K562 (cell line): ENCODE results near the gene STK24. TPM values are rescaled to one million over a fixed set of nuclear protein-coding genes. Genes with fewer than 3 reads are reported as not detected.

Experiments
- ATAC-seq: fragments of 200-7000 bp; cut with Tn5 transposase; 3 replicates; pipeline ENCODE4 v1.9.1; 2020; ENCODE audit warnings: moderate library complexity
- BruUV-seq: library from RNA; stranded (reverse); fragments of 400-500 nt; replicated peaks from 2 replicates; lab custom pipeline; 2021; lab: Mats Ljungman, UMichigan
- CTCF ChIA-PET: fragments of 300-600 bp; formaldehyde crosslinking; extraction: SDS; loops from one replicate; lab custom pipeline; 2021; ENCODE audit warnings: low intra/inter-chr PET ratio; lab: Yijun Ruan, JAX
- POLR2A ChIA-PET: fragments of 300-600, 350-650 bp; sonication (Branson Sonifier 250); formaldehyde crosslinking; extraction: SDS; loops from one replicate; lab custom pipeline; 2021; ENCODE audit warnings: antibody characterized with exemption, inconsistent platforms; lab: Yijun Ruan, JAX
- DNase-seq, 4 experiments: peaks; one replicate each; pipeline versions ENCODE4 v3.0.0 to v3.0.0-alpha.2; 2011 to 2018; ENCODE audit warnings: low spot score in 3 of 4, mixed read lengths in 3 of 4; ENCODE audit errors: extremely low read depth in 1 of 4
- FAIRE-seq: peaks from 2 replicates; lab custom pipeline; 2011; peaks lifted over from hg19 to GRCh38; lab: Jason Lieb, UNC
- H2AFZ ChIP-seq: 2 replicates; pipeline ENCODE4 v1.6.0; 2011; ENCODE audit warnings: low read depth, low read length, control low read depth, inconsistent platforms
- H3K27ac ChIP-seq: fragments of 200-600 bp; 3 replicates; pipeline ENCODE4 v1.8.0; 2011; ENCODE audit warnings: low read depth, mild to moderate bottlenecking, control low read depth, inconsistent platforms, low read length, moderate library complexity, mixed read lengths; ENCODE audit errors: extremely low read depth
- H3K27me3 ChIP-seq, 2 experiments: fragments of 300-600 bp in 1 of 2; 2 replicates in 1 of 2; 3 replicates in 1 of 2; pipeline versions ENCODE4 v1.6.0 to v1.8.0; 2011; ENCODE audit warnings: inconsistent platforms in 2 of 2, low read length in 2 of 2, mild to moderate bottlenecking in 1 of 2, mixed read lengths in 1 of 2, moderate library complexity in 1 of 2; ENCODE audit not compliant: control insufficient read depth in 2 of 2, insufficient read depth in 2 of 2
- H3K36me3 ChIP-seq: fragments of 300-600 bp; 3 replicates; pipeline ENCODE4 v1.8.0; 2011; ENCODE audit warnings: mild to moderate bottlenecking, low read length, inconsistent platforms; ENCODE audit not compliant: control insufficient read depth, insufficient read depth
- H3K4me1 ChIP-seq, 2 experiments: fragments of 200-600 bp in 1 of 2; replicated peaks in 1 of 2; 2 replicates in 1 of 2; 3 replicates in 1 of 2; pipeline versions ENCODE4 v1.5.1 to v1.8.0; 2011; ENCODE audit warnings: inconsistent platforms in 2 of 2, low read length in 2 of 2, mild to moderate bottlenecking in 1 of 2, mixed read lengths in 1 of 2, moderate library complexity in 1 of 2; ENCODE audit not compliant: control insufficient read depth in 2 of 2, insufficient read depth in 2 of 2
- H3K4me2 ChIP-seq: 2 replicates; pipeline ENCODE4 v1.6.1; 2011; ENCODE audit warnings: low read length, control low read depth, inconsistent platforms, mixed read lengths; ENCODE audit not compliant: insufficient read depth
- H3K4me3 ChIP-seq: fragments of 200-600 bp; sonication (generic), shearing (Covaris generic); 2 replicates; pipeline ENCODE4 v1.5.1; 2016; ENCODE audit warnings: control low read depth, inconsistent platforms
- H3K79me2 ChIP-seq: fragments of 200-600 bp; 3 replicates; pipeline ENCODE4 v1.8.0; 2011; ENCODE audit warnings: low read length, inconsistent platforms; ENCODE audit not compliant: control insufficient read depth, insufficient read depth
- H3K9ac ChIP-seq, 2 experiments: 2 replicates each; pipeline versions ENCODE4 v1.6.0 to v1.6.1; 2011; ENCODE audit warnings: low read depth in 2 of 2, low read length in 2 of 2, control low read depth in 1 of 2, inconsistent platforms in 1 of 2, mild to moderate bottlenecking in 1 of 2, mixed read lengths in 1 of 2; ENCODE audit not compliant: insufficient read depth in 1 of 2
- H3K9me1 ChIP-seq: one replicate; pipeline ENCODE4 v1.6.0; 2011; ENCODE audit warnings: inconsistent platforms, mild to moderate bottlenecking, low read length, moderate library complexity; ENCODE audit not compliant: control insufficient read depth, insufficient read depth
- H3K9me3 ChIP-seq: replicated peaks from 2 replicates; pipeline ENCODE4 v1.5.1; 2011; ENCODE audit warnings: low read depth, low read length, inconsistent platforms; ENCODE audit not compliant: control insufficient read depth, insufficient read depth
- H4K20me1 ChIP-seq: replicated peaks from 2 replicates; pipeline ENCODE4 v1.6.1; 2011; ENCODE audit warnings: low read length, inconsistent platforms, mixed read lengths; ENCODE audit not compliant: control insufficient read depth, insufficient read depth
- EP300 ChIP-seq: IDR thresholded peaks from 2 replicates; pipeline ENCODE4 v1.6.1; 2012; ENCODE audit warnings: low read length, improper control_type of control experiment
- EWSR1 ChIP-seq: fragments of 450-650 bp; IDR thresholded peaks from 2 replicates; pipeline ENCODE4 v1.6.1; 2018; ENCODE audit warnings: borderline replicate concordance, mild to moderate bottlenecking, low read depth, moderate library complexity; ENCODE audit not compliant: partially characterized antibody
- KAT8 ChIP-seq: fragments of 450-650 bp; IDR thresholded peaks from 2 replicates; pipeline ENCODE4 v1.6.1; 2016; ENCODE audit warnings: low read depth, mild to moderate bottlenecking
- NEUROD1 ChIP-seq: fragments of 150-350 bp; IDR thresholded peaks from 2 replicates; pipeline ENCODE4 v1.6.1; 2014; ENCODE audit warnings: borderline replicate concordance, low read length, low read depth; ENCODE audit not compliant: partially characterized antibody
- NFXL1 ChIP-seq: fragments of 450-650 bp; formaldehyde crosslinking; IDR thresholded peaks from 2 replicates; pipeline ENCODE4 v1.4.0; 2021; ENCODE audit warnings: mild to moderate bottlenecking
- RBM39 ChIP-seq: fragments of 200-400 bp; formaldehyde crosslinking; optimal IDR thresholded peaks from 2 replicates; pipeline ENCODE3; 2018; ENCODE audit warnings: low read depth, low read length
- RFX7 ChIP-seq: fragments of 250-450 bp; sonication (Bioruptor Pico); IDR thresholded peaks from 2 replicates; pipeline ENCODE4 v1.5.1; 2021; ENCODE audit warnings: mild to moderate bottlenecking
- RNF219 ChIP-seq: fragments of 250-450 bp; sonication (Bioruptor Pico); IDR thresholded peaks from 2 replicates; pipeline ENCODE4 v1.5.0; 2022; ENCODE audit warnings: mild to moderate bottlenecking
- SMARCC2 ChIP-seq: fragments of 450-650 bp; IDR thresholded peaks from 2 replicates; pipeline ENCODE4 v1.6.1; 2017; ENCODE audit warnings: antibody characterized with exemption, moderate library complexity, mild to moderate bottlenecking, low read depth
- SMARCE1 ChIP-seq: fragments of 450-650 bp; IDR thresholded peaks from 2 replicates; pipeline ENCODE4 v1.7.1; 2016; ENCODE audit warnings: mild to moderate bottlenecking
- SMC3 ChIP-seq: conservative IDR thresholded peaks from 2 replicates; pipeline ENCODE4 v1.6.1; 2011; ENCODE audit warnings: low read depth, low read length, improper control_type of control experiment; ENCODE audit not compliant: insufficient read depth
- THRA ChIP-seq: fragments of 450-650 bp; IDR thresholded peaks from 2 replicates; pipeline ENCODE4 v1.6.1; 2017; ENCODE audit warnings: mild to moderate bottlenecking, moderate library complexity
- WGBS: fragments of 100-300 bp; shearing (Covaris generic); methylation state at CpG from one replicate; pipeline ENCODE4 v1.1.6; 2016; ENCODE audit warnings: low coverage, mixed read lengths; ENCODE audit not compliant: insufficient coverage; ENCODE audit errors: missing lambda C conversion rate; 5-methylcytosine and 5-hydroxymethylcytosine counted together
- in situ Hi-C: fragments of 300-500 bp; cut with MboI; formaldehyde crosslinking; loops from 4 replicates; pipeline ENCODE4 v1.15.0; 2018; ENCODE audit warnings: inconsistent platforms, mixed read lengths
- intact Hi-C: fragments of 100-400 bp; cut with micrococcal nuclease; formaldehyde crosslinking; loops from 2 replicates; pipeline ENCODE4 v1.14.2; 2022
- polyA plus RNA-seq, 8 experiments: library from polyadenylated mRNA; depleted of rRNA in 4 of 8; stranded (reverse) in 5 of 8; unstranded in 3 of 8; fragments of >200 nt; fragmentation: Nextera tagmentation in 2 of 8; fragmentation: Illumina TruSeq in 1 of 8; extraction: Ambion mirVana in 2 of 8; extraction: Trizol in 1 of 8; gene quantifications; 2 replicates each; pipeline versions ENCODE4 v1.2.1 to v1.2.3, GENCODE V29; 2011 to 2014; ENCODE audit warnings: inconsistent platforms in 1 of 8, missing spikeins in 1 of 8
- total RNA-seq, 7 experiments: library from RNA; depleted of rRNA in 6 of 7; stranded (reverse); fragments of >200 nt in 6 of 7; fragmentation: Illumina TruSeq in 2 of 7; extraction: Trizol in 2 of 7; gene quantifications; 2 replicates each; pipeline versions ENCODE4 v1.2.1 to v1.2.3, GENCODE V29; 2011 to 2021; ENCODE audit warnings: low replicate concordance in 1 of 7
- TF ChIP-seq, protein P1 (sequence below): IDR thresholded peaks from 2 replicates; pipeline ENCODE4 v1.6.1; 2011; ENCODE audit warnings: borderline replicate concordance, low read depth, mild to moderate bottlenecking, moderate library complexity, low read length; ENCODE audit not compliant: insufficient read depth, poor library complexity, severe bottlenecking
- TF ChIP-seq, protein P2 (sequence below): fragments of 250-450 bp; sonication (Bioruptor Pico); IDR thresholded peaks from 2 replicates; pipeline ENCODE4 v1.8.0; 2021; ENCODE audit warnings: borderline replicate concordance, mild to moderate bottlenecking, moderate library complexity; ENCODE audit not compliant: poor library complexity, severe bottlenecking

STK24 gene
- total and polyA plus RNA-seq, 9 of the 15 experiments (the other 6 are each of a cell fraction or from before 2014, with no cell fraction given), result 3.8 to 78.4 (median 28.2) TPM

GRCh38 chr13:98535501-98536354 is 41.2 kb downstream of the STK24 start:
- Histone ChIP-seq H3K79me2 (peaks cover 85% of the 10 kb centered on the region), H4K20me1 (peaks cover 42% of the 10 kb centered on the region), H3K36me3 (peaks cover 8% of the 10 kb centered on the region; the same call in 1 of the 3 replicates), H3K4me2 (no peak overlapping the region), H3K27ac (no peak overlapping the region), H3K4me3 (no peak overlapping the region), H3K9ac (no peak overlapping the region), H3K4me1 (peaks cover 3 to 15% of the 10 kb centered on the region in 2 experiments; a peak in 2 of 5 replicates)
- ATAC-seq (no peak; the same call in 2 of the 3 replicates), FAIRE-seq (no peak)
- WGBS, result 66% methylated on average over 13 of the region's 13 CpGs
- CTCF ChIA-PET, result no interaction called here
- TF ChIP-seq, protein P1, sequence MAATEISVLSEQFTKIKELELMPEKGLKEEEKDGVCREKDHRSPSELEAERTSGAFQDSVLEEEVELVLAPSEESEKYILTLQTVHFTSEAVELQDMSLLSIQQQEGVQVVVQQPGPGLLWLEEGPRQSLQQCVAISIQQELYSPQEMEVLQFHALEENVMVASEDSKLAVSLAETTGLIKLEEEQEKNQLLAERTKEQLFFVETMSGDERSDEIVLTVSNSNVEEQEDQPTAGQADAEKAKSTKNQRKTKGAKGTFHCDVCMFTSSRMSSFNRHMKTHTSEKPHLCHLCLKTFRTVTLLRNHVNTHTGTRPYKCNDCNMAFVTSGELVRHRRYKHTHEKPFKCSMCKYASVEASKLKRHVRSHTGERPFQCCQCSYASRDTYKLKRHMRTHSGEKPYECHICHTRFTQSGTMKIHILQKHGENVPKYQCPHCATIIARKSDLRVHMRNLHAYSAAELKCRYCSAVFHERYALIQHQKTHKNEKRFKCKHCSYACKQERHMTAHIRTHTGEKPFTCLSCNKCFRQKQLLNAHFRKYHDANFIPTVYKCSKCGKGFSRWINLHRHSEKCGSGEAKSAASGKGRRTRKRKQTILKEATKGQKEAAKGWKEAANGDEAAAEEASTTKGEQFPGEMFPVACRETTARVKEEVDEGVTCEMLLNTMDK, result no peak
- no peak for TF ChIP-seq KAT8
- TF ChIP-seq NEUROD1, result no peak
- no peak for TF ChIP-seq SMC3
- no peak for TF ChIP-seq EP300
- TF ChIP-seq NFXL1 (CRISPR knock-in tag), result no peak
- no peak for TF ChIP-seq RBM39
- TF ChIP-seq, protein P2, sequence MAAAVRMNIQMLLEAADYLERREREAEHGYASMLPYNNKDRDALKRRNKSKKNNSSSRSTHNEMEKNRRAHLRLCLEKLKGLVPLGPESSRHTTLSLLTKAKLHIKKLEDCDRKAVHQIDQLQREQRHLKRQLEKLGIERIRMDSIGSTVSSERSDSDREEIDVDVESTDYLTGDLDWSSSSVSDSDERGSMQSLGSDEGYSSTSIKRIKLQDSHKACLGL (CRISPR knock-in tag), result no peak
- no peak for TF ChIP-seq THRA
- TF ChIP-seq RNF219 (CRISPR knock-in tag), result no peak
- no peak for TF ChIP-seq SMARCC2
- TF ChIP-seq SMARCE1, result no peak
- no peak for TF ChIP-seq EWSR1
- TF ChIP-seq RFX7 (CRISPR knock-in tag), result no peak
- TF ChIP-seq, all 486 proteins: peak for 0
- Histone ChIP-seq H3K9me3 (no peaks in the 10 kb centered on the region), H3K9me1 (peaks cover 3% of the 10 kb centered on the region), H3K27me3 (no peaks in the 10 kb centered on the region), H2AFZ (no peak overlapping the region)
- DNase-seq, result no peak
- POLR2A ChIA-PET, result interaction anchor here (0.8 to 2.1 kb wide), 2 partner anchors 13 to 14 kb away, joined by 3 to 7 read pairs; no protein-coding TSS in a partner anchor
- BruUV-seq, result no TSS peak
- in situ Hi-C loops, result no loop called here
- intact Hi-C loops, result no loop called here
